ENCODE results near the gene ANKS3. TPM values are rescaled to one million over a fixed set of nuclear protein-coding genes. Genes with fewer than 3 reads are reported as not detected.
A peak's percentile ranks its signal among the peaks of the same experiment; 100 is the strongest.

Gene ANKS3
- total and polyA plus RNA-seq, 3 donors from 2014 or later, result 18.6 to 40.6 (median 40.4) TPM

DNA sequence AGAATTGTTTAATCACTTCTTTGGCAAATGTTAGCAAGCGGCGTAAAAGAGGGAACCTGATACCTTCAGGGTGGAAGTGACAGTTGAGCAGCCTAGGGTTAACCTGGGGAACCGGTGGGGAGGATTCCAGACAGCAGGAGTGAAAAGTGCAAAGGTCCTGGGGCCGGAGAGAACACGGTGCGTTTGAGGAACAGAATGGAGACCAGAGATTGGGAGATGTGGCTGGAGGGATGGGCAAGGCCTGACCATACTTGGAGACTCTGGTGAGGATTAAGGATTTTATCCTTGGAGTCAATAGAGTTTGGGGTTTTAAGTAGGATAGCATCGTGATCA, 35.2 kb upstream of the ANKS3 start:
- Histone ChIP-seq H3K4me3 (peak overlapping the region in 1 of 2 donors; percentile 99), H3K36me3 (ENCODE audit: low read depth, missing control alignments) (no peaks in the 10 kb centered on the region), H3K27ac (peak overlapping the region; percentile 71 to 96), H3K9me3 (no peaks in the 10 kb centered on the region), H3K27me3 (no peaks in the 10 kb centered on the region), H3K4me1 (peaks cover 19% of the 10 kb centered on the region)
- WGBS, 2 donors, result 30 to 44% methylated on average over 7 of the region's 7 CpGs
- TF ChIP-seq, protein P1, sequence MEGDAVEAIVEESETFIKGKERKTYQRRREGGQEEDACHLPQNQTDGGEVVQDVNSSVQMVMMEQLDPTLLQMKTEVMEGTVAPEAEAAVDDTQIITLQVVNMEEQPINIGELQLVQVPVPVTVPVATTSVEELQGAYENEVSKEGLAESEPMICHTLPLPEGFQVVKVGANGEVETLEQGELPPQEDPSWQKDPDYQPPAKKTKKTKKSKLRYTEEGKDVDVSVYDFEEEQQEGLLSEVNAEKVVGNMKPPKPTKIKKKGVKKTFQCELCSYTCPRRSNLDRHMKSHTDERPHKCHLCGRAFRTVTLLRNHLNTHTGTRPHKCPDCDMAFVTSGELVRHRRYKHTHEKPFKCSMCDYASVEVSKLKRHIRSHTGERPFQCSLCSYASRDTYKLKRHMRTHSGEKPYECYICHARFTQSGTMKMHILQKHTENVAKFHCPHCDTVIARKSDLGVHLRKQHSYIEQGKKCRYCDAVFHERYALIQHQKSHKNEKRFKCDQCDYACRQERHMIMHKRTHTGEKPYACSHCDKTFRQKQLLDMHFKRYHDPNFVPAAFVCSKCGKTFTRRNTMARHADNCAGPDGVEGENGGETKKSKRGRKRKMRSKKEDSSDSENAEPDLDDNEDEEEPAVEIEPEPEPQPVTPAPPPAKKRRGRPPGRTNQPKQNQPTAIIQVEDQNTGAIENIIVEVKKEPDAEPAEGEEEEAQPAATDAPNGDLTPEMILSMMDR (IDR thresholded peaks at IDR 0.05), result no peak
- TF ChIP-seq POLR2A (IDR thresholded peaks at IDR 0.05), result no peak
- intact Hi-C loops (cut with DNase I; ENCODE audit: low total_unique reads), result loop anchor here (10.0 kb wide), 1 partner anchor 164 kb away; no protein-coding TSS in a partner anchor
- DNase-seq, result no peak

DNA sequence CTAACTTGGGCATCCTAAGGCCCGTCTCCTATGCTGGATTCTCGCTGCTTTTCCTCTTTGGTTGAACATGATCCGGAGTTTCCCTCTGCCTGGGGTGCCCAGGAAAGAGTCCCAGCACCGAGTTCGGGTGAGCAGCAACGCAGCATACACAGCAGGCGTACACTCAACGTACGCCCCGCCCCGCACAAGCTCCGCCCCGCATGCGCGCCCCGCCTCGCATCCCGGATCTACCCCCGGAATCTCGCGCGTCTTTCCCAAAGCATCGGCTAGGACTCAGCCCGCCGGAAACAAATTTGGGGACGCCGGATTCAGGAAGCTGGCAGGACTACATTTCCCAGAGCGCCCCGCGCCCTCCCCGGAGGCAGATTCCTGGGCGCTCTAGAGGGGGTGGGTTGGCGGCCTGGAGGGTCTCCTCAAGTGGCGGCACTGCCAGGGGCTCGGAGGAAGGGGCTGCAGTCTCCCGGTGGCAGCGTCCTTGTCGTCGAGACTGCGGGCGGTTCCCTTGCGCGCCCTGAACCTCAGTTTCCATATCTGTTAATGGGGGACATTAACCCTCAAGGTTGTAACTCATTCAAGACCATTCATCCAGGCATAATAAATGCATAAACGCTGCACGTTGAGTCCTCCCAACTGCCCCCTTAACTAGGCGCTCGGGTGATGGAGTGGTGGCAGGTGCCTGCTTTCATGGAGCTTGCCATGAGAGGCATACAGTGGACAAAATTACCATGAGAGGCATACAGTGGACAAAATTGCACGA, 34.7 kb upstream of the ANKS3 start:
- Histone ChIP-seq H3K4me3 (peak overlapping the region; percentile 55 to 99), H3K27me3 (no peaks in the 10 kb centered on the region), H3K27ac (peak overlapping the region; percentile 71 to 96), H3K4me1 (peaks cover 19% of the 10 kb centered on the region), H3K9me3 (no peaks in the 10 kb centered on the region), H3K36me3 (ENCODE audit: low read depth, missing control alignments) (no peaks in the 10 kb centered on the region)
- TF ChIP-seq, protein P1 (IDR thresholded peaks at IDR 0.05), result no peak
- TF ChIP-seq POLR2A (IDR thresholded peaks at IDR 0.05), result peak; percentile 25
- peak; percentile 98 for DNase-seq
- WGBS, 2 donors, result 3 to 5% methylated on average over 16 to 48 of the region's 48 CpGs
- intact Hi-C loops (cut with DNase I; ENCODE audit: low total_unique reads), result loop anchor here (10.0 kb wide), 1 partner anchor 164 kb away; no protein-coding TSS in a partner anchor

DNA sequence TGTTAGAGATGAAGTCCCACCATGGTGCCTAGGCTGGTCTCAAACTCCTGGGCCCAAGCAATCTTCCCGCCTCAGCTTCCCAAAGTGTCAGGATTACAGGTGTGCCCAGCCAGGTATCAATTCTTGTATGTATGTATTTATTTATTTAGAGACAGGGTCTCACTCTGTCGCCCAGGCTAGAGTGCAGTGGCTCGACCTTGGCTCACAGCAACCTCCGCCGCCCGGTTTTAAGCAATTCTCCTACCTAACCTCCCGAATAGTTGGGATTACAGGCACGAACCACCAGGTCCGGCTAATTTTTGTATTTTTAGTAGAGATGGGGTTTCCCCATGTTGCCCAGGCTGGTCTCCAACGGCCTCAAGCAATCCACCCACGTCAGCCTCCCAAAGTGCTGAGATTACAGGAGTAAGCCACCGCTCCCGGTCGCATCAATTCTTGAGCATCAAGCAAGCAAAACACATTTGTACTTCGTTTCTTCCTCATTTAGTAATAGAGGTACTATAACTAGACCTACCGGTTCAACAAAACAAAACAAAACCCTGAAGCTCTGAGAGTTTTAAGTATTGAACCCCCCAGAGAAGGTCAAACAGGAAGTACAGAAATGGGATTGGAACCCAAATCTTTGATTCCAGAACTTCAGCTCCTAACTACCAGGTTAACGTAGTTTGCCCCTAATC, 33.9 kb upstream of the ANKS3 start:
- no peak for TF ChIP-seq POLR2A (IDR thresholded peaks at IDR 0.05)
- TF ChIP-seq, protein P1 (IDR thresholded peaks at IDR 0.05), result no peak
- H3K4me3 ChIP-seq, result peak overlapping the region; percentile 55 to 99
- H3K36me3 ChIP-seq (ENCODE audit: low read depth, missing control alignments), result no peaks in the 10 kb centered on the region
- DNase-seq, result peak; percentile 52
- H3K27me3 ChIP-seq, result no peaks in the 10 kb centered on the region
- H3K9me3 ChIP-seq, result no peaks in the 10 kb centered on the region
- 27 to 41% methylated on average over 17 of the region's 17 CpGs for WGBS, 2 donors
- peak overlapping the region; percentile 61 to 96 for H3K27ac ChIP-seq
- H3K4me1 ChIP-seq, result peaks cover 19% of the 10 kb centered on the region
- intact Hi-C loops (cut with DNase I; ENCODE audit: low total_unique reads), result loop anchor here (10.0 kb wide), 1 partner anchor 163 kb away; no protein-coding TSS in a partner anchor

DNA sequence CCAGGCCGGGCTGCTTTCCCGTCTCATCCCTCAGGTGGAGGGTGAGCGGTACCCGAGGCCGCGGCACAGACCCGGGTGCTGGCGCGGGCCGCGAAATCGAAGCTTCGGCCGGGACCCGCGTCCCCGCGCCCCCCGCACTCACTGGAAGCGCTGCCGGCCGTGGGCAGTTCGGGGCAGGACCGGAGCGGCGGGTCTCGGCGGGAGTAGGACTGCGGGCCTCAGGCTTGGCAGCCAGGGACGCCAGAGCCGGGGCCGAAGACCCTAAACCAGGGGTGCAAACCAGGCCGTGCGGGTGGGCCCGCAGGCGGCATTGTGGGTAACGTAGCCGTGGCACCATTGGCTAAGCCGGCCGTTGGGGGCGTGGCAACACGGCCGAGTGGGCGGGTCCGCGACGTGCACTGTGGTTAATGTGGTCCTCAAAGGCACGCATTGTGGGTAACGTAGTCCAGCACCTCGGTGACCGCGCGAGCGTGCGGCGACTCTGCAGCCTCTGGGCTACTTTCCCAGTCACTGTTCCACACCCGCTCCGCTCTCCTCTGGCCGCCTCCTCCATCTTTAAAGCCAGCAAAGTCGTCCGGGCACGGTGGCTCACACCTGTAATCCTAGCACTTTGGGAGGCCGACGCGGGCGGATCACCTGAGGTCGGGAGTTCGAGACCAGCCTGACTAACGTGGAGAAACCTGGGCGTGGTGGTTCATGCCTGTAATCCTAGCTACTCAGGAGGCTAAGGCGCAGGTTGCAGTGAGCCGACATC, 33.0 kb upstream of the ANKS3 start, which contains the start of gene ZNF500:
Gene ZNF500, minus strand, starts transcription at position 288 of the 754 bp plus-strand sequence. CDS start 1,184 bp downstream, outside the sequence.
- Histone ChIP-seq H3K4me1 (peaks cover 19% of the 10 kb centered on the region), H3K27me3 (no peaks in the 10 kb centered on the region), H3K9me3 (no peaks in the 10 kb centered on the region), H3K4me3 (peak within 1 kb of the TSS; percentile 94 to 99), H3K27ac (peak within 1 kb of the TSS; percentile 87 to 96), H3K36me3 (ENCODE audit: low read depth, missing control alignments) (no peaks in the 10 kb centered on the region)
- intact Hi-C loops (cut with DNase I; ENCODE audit: low total_unique reads), result loop anchor here (10.0 kb wide), 1 partner anchor 162 kb away; no protein-coding TSS in a partner anchor
- TF ChIP-seq, protein P1 (IDR thresholded peaks at IDR 0.05), result no peak
- no peak for TF ChIP-seq POLR2A (IDR thresholded peaks at IDR 0.05)
- 3 to 5% methylated on average over 18 to 63 of the region's 72 CpGs for WGBS, 2 donors
- DNase-seq, result peak; percentile 99
